Activated B cell treated with CpG ODN at 0.5 μM for 24 hours (primary cell): Measurements from ENCODE around the gene RGS1. TPM values are rescaled to one million over a fixed set of nuclear protein-coding genes. Genes with fewer than 3 reads are reported as not detected.

Source experiments
- ATAC-seq: fragments of 200-7000 bp; cut with Tn5 transposase; one replicate; pipeline ENCODE4 v1.10.0; 2021; ENCODE audit warnings: low read depth, mild to moderate bottlenecking, moderate library complexity
- CTCF ChIA-PET: fragments of 350-600 bp; sonication (Branson Sonifier 250); formaldehyde crosslinking; loops from one replicate; lab custom pipeline; 2021; ENCODE audit warnings: antibody characterized with exemption; lab: Charles Lee
- POLR2A ChIA-PET: fragments of 350-600 bp; sonication (Branson Sonifier 250); formaldehyde crosslinking; loops from one replicate; lab custom pipeline; 2021; ENCODE audit warnings: antibody characterized with exemption; lab: Charles Lee
- DNase-seq: peaks from one replicate; pipeline ENCODE4 v3.0.0; 2022
- H3K27ac Mint-ChIP-seq: one replicate; pipeline ENCODE4 v1.8.0; 2020; ENCODE audit warnings: mixed read lengths
- H3K27me3 Mint-ChIP-seq: one replicate; pipeline ENCODE4 v1.8.0; 2021; ENCODE audit warnings: mixed read lengths
- H3K36me3 Mint-ChIP-seq: one replicate; pipeline ENCODE4 v1.8.0; 2021; ENCODE audit warnings: low read depth, mixed read lengths
- H3K4me1 Mint-ChIP-seq: one replicate; pipeline ENCODE4 v1.8.0; 2021; ENCODE audit warnings: mixed read lengths
- H3K4me3 Mint-ChIP-seq: one replicate; pipeline ENCODE4 v1.8.0; 2020; ENCODE audit warnings: mild to moderate bottlenecking, mixed read lengths
- H3K9me3 Mint-ChIP-seq: one replicate; pipeline ENCODE4 v1.8.0; 2020; ENCODE audit warnings: mixed read lengths
- intact Hi-C: fragments of 100-400 bp; cut with micrococcal nuclease; formaldehyde crosslinking; loops from one replicate; pipeline ENCODE4 v1.15.1; 2024
- total RNA-seq: library from RNA; stranded (reverse); gene quantifications from 2 replicates; pipeline ENCODE4 v1.2.3, GENCODE V29; 2022
- TF ChIP-seq, protein P1 (sequence below): fragments of 200-600 bp; IDR thresholded peaks from one replicate; pipeline ENCODE4 v1.8.0; 2022; ENCODE audit warnings: antibody characterized with exemption, mild to moderate bottlenecking

RGS1 gene
- total RNA-seq, 1 donor from 2014 or later, result 56.8 TPM

- ATAC-seq (no peak), DNase-seq (no peak)
- H3K27ac Mint-ChIP-seq, result peak overlapping the region; percentile 10
- no peak overlapping the region for H3K4me3 Mint-ChIP-seq
- no peaks in the 10 kb centered on the region for H3K27me3 Mint-ChIP-seq
- intact Hi-C loops, result loop anchor here (1.0 to 2.0 kb wide), 2 partner anchors 8 to 55 kb away; no protein-coding TSS in a partner anchor
- peaks cover 57% of the 10 kb centered on the region for H3K4me1 Mint-ChIP-seq
- no peaks in the 10 kb centered on the region for H3K9me3 Mint-ChIP-seq
- no peaks in the 10 kb centered on the region for H3K36me3 Mint-ChIP-seq
- CTCF ChIA-PET, result interaction anchor here (1.4 kb wide), 1 partner anchor 28 kb away, joined by 3 read pairs; no protein-coding TSS in a partner anchor
- TF ChIP-seq, protein P1, sequence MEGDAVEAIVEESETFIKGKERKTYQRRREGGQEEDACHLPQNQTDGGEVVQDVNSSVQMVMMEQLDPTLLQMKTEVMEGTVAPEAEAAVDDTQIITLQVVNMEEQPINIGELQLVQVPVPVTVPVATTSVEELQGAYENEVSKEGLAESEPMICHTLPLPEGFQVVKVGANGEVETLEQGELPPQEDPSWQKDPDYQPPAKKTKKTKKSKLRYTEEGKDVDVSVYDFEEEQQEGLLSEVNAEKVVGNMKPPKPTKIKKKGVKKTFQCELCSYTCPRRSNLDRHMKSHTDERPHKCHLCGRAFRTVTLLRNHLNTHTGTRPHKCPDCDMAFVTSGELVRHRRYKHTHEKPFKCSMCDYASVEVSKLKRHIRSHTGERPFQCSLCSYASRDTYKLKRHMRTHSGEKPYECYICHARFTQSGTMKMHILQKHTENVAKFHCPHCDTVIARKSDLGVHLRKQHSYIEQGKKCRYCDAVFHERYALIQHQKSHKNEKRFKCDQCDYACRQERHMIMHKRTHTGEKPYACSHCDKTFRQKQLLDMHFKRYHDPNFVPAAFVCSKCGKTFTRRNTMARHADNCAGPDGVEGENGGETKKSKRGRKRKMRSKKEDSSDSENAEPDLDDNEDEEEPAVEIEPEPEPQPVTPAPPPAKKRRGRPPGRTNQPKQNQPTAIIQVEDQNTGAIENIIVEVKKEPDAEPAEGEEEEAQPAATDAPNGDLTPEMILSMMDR, result no peak
- POLR2A ChIA-PET, result interaction anchor here (0.8 to 3.3 kb wide), 4 partner anchors 8 to 26 kb away, joined by 3 to 22 read pairs (median 6); no protein-coding TSS in a partner anchor
Observed at GRCh38 chr1:192553741-192554140, 21.8 kb upstream of the RGS1 start.

DNA sequence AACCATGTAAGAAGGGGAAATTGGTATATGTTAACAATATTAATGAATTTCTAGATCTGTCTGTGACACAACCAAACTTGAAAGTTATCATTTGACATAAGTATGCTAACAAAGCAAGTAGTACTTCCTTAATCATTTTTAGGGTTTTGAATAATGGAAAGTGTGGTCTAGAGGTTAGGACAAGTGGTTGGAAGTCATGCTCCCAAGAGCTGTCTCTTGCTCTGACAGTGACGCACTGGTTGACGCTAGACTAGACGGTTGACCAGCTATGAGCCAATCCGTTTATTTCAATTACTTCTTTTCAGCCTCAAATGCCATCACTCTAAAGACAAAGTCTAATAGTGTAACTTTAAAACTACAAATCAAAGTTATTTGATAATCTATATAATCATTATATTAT, 20.7 kb upstream of the RGS1 start:
- DNase-seq (no peak), ATAC-seq (peak; percentile 80)
- CTCF ChIA-PET, result interaction anchor here (0.5 to 0.9 kb wide), 2 partner anchors 48 to 50 kb away, joined by 3 read pairs; no protein-coding TSS in a partner anchor
- TF ChIP-seq, protein P1, result no peak
- POLR2A ChIA-PET, result interaction anchor here (0.8 to 3.3 kb wide), 7 partner anchors 9 to 397 kb away, joined by 3 to 22 read pairs (median 5); no protein-coding TSS in a partner anchor
- Mint-ChIP-seq H3K27ac (peak overlapping the region; percentile 59), H3K4me3 (no peak overlapping the region), H3K4me1 (peaks cover 57% of the 10 kb centered on the region), H3K9me3 (no peaks in the 10 kb centered on the region), H3K27me3 (no peaks in the 10 kb centered on the region), H3K36me3 (no peaks in the 10 kb centered on the region)
- intact Hi-C loops, result loop anchor here (1.0 to 2.0 kb wide), 3 partner anchors 20 to 54 kb away; partner anchors contain the start of gene RGS1

DNA sequence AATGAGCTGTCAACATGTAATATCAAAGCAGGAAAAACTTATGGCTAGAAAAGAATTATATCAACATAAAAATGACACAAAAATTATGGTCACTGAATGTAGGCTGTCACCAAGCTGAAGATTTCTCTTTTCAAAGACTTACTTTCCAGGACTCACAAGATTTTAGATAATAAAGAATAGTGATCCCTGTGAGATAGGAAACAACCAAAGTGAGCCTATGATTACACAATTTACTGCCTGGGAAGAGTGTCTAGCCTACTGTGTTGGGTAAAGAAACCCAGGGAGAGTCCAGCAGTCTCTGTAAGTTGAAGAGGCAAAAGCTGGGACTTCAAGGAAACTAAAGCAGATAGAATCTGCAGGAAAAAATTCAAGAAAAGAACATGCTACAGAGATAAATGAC, 20.2 kb upstream of the RGS1 start:
- H3K27me3 Mint-ChIP-seq, result no peaks in the 10 kb centered on the region
- CTCF ChIA-PET, result interaction anchor here (0.5 to 0.9 kb wide), 2 partner anchors 48 to 49 kb away, joined by 3 read pairs; no protein-coding TSS in a partner anchor
- intact Hi-C loops, result loop anchor here (1.0 to 2.0 kb wide), 3 partner anchors 20 to 53 kb away; partner anchors contain the start of gene RGS1
- TF ChIP-seq, protein P1, result no peak
- no peak for DNase-seq
- peak overlapping the region; percentile 42 for H3K27ac Mint-ChIP-seq
- H3K36me3 Mint-ChIP-seq, result no peaks in the 10 kb centered on the region
- H3K9me3 Mint-ChIP-seq, result no peaks in the 10 kb centered on the region
- no peak for ATAC-seq
- H3K4me1 Mint-ChIP-seq, result peaks cover 55% of the 10 kb centered on the region
- POLR2A ChIA-PET, result interaction anchor here (0.8 to 3.3 kb wide), 7 partner anchors 10 to 396 kb away, joined by 3 to 22 read pairs (median 5); no protein-coding TSS in a partner anchor
- H3K4me3 Mint-ChIP-seq, result no peak overlapping the region

DNA sequence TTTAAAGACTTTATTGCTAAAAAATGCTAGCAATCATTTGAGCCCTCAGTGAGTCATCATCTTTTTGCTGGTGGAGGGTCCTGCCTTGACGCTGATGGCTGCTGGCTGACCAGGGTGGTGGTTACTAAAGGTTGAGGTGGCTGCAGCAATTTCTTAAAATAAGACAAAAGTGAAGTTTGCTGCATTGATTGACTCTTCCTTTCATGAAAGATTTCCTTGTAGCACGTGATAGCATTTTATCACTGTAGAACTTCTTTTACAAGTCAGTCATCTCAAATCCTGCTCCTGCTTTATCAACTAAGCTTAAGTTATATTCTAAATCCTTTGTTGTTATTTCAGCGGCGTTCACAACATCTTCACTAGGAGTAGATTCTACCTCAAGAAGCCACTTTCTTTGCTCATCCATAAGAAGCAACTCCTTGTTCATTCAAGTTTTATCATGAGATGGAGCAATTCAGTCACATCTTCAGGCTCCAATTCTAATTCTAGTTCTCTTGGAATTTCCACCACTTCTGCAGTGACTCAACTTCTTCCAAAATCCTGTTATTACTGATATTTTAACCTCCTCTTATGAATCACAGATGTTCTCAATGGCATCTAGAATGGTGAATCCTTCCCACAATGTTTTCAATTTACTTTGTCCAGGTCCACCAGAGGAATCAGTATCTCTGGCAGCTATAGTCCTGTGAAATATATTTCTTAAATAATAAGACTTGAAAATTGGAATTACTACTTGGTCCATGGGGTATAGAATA, 17.6 kb upstream of the RGS1 start:
- intact Hi-C loops, result no loop called here
- Mint-ChIP-seq H3K27ac (no peak overlapping the region), H3K4me3 (no peak overlapping the region), H3K36me3 (no peaks in the 10 kb centered on the region), H3K27me3 (no peaks in the 10 kb centered on the region), H3K4me1 (peaks cover 33% of the 10 kb centered on the region), H3K9me3 (no peaks in the 10 kb centered on the region)
- TF ChIP-seq, protein P1, result no peak
- POLR2A ChIA-PET, result interaction anchor here (0.9 to 1.6 kb wide), 2 partner anchors 13 to 16 kb away, joined by 4 to 6 read pairs; no protein-coding TSS in a partner anchor
- DNase-seq (no peak), ATAC-seq (no peak)
- CTCF ChIA-PET, result interaction anchor here (1.4 kb wide), 1 partner anchor 51 kb away, joined by 3 read pairs; no protein-coding TSS in a partner anchor
